OCI-LY7 (cell line): ENCODE results near the gene FOXA2. TPM values are rescaled to one million over a fixed set of nuclear protein-coding genes. Genes with fewer than 3 reads are reported as not detected.

Source experiments
- BruUV-seq: library from RNA; stranded (reverse); fragments of 400-500 nt; replicated peaks from 2 replicates; lab custom pipeline; 2021; lab: Mats Ljungman, UMichigan
- CTCF ChIA-PET: fragments of 300-600 bp; sonication (Branson Sonifier 250); formaldehyde crosslinking; loops from one replicate; lab custom pipeline; 2022; ENCODE audit warnings: antibody characterized with exemption; ENCODE audit not compliant: unreplicated experiment; lab: Charles Lee
- POLR2A ChIA-PET: fragments of 300-600 bp; sonication (Branson Sonifier 250); formaldehyde crosslinking; loops from one replicate; lab custom pipeline; 2022; ENCODE audit warnings: antibody characterized with exemption; lab: Charles Lee
- DNase-seq: peaks from one replicate; pipeline ENCODE4 v3.0.0-alpha.2; 2015; ENCODE audit warnings: low spot score
- H2AFZ ChIP-seq: fragments of 200-600 bp; sonication (generic), shearing (Covaris generic); 2 replicates; pipeline ENCODE4 v1.6.1; 2014; ENCODE audit warnings: mild to moderate bottlenecking, antibody characterized with exemption, low read length, moderate library complexity
- H3K27ac ChIP-seq: fragments of 200-600 bp; sonication (generic); 2 replicates; pipeline ENCODE4 v1.5.1; 2014; ENCODE audit warnings: mixed run types, low read depth, mild to moderate bottlenecking, moderate library complexity, low read length, inconsistent platforms; ENCODE audit not compliant: poor library complexity, severe bottlenecking
- H3K36me3 ChIP-seq: fragments of 200-600 bp; sonication (generic); 2 replicates; pipeline ENCODE4 v1.6.1; 2014; ENCODE audit warnings: mild to moderate bottlenecking, antibody characterized with exemption, low read length, moderate library complexity, mixed read lengths; ENCODE audit not compliant: insufficient read depth
- H3K4me1 ChIP-seq: fragments of 200-600 bp; sonication (generic); 2 replicates; pipeline ENCODE4 v1.5.1; 2014; ENCODE audit warnings: mild to moderate bottlenecking, low read length; ENCODE audit not compliant: insufficient read depth, poor library complexity, severe bottlenecking
- H3K4me2 ChIP-seq: fragments of 200-600 bp; sonication (generic); 2 replicates; pipeline ENCODE4 v1.6.1; 2014; ENCODE audit warnings: mild to moderate bottlenecking, low read length
- H3K4me3 ChIP-seq: fragments of 200-600 bp; sonication (generic); 2 replicates; pipeline ENCODE4 v1.5.1; 2014; ENCODE audit warnings: mild to moderate bottlenecking, low read depth, low read length; ENCODE audit not compliant: poor library complexity, severe bottlenecking
- H3K79me2 ChIP-seq: fragments of 200-600 bp; sonication (generic); 2 replicates; pipeline ENCODE4 v1.6.1; 2016; ENCODE audit warnings: low read depth, mild to moderate bottlenecking, low read length, moderate library complexity, mixed read lengths; ENCODE audit not compliant: insufficient read depth
- H3K9me2 ChIP-seq: fragments of 200-600 bp; sonication (generic); 2 replicates; pipeline ENCODE4 v1.6.1; 2016; ENCODE audit warnings: mild to moderate bottlenecking, low read length, mixed read lengths; ENCODE audit not compliant: insufficient read depth
- H3K9me3 ChIP-seq: fragments of 200-600 bp; sonication (generic); 2 replicates; pipeline ENCODE4 v1.6.1; 2014; ENCODE audit warnings: mild to moderate bottlenecking, mixed run types, low read length, mixed read lengths
- H4K20me1 ChIP-seq: fragments of 200-600 bp; sonication (generic); 2 replicates; pipeline ENCODE4 v1.6.1; 2014; ENCODE audit warnings: mild to moderate bottlenecking, antibody characterized with exemption, low read length, moderate library complexity, mixed read lengths; ENCODE audit not compliant: insufficient read depth
- CTCF ChIP-seq: fragments of 200-600 bp; sonication (generic); conservative IDR thresholded peaks from 2 replicates; pipeline ENCODE4 v1.5.1; 2014; ENCODE audit warnings: mild to moderate bottlenecking, antibody characterized with exemption, low read length, moderate library complexity, mixed read lengths
- EZH2phosphoT487 ChIP-seq: fragments of 200-600 bp; sonication (generic); IDR thresholded peaks from 2 replicates; pipeline ENCODE4 v1.6.1; 2018; ENCODE audit warnings: low read depth, borderline replicate concordance, mild to moderate bottlenecking, mixed run types, antibody characterized with exemption, low read length, moderate library complexity, mixed read lengths
- intact Hi-C: fragments of 100-400 bp; cut with micrococcal nuclease; formaldehyde crosslinking; loops from one replicate; pipeline ENCODE4 v1.10.0; 2022; ENCODE audit not compliant: unreplicated experiment
- total RNA-seq, 2 experiments: library from RNA; depleted of rRNA in 1 of 2; stranded (reverse); fragments of >200 nt in 1 of 2; shearing (Covaris generic) in 1 of 2; gene quantifications; 2 replicates each; pipeline ENCODE4 v1.2.3, GENCODE V29; 2014 to 2022

FOXA2 gene
- total RNA-seq, 2 experiments from 2014 or later = not detected

- no peak for DNase-seq
- Histone ChIP-seq H2AFZ (no peak overlapping the region), H3K9me2 (no peaks in the 10 kb centered on the region), H4K20me1 (no peaks in the 10 kb centered on the region), H3K36me3 (no peaks in the 10 kb centered on the region), H3K27ac (no peak overlapping the region), H3K4me2 (no peak overlapping the region), H3K79me2 (no peaks in the 10 kb centered on the region), H3K4me3 (no peak overlapping the region), H3K9me3 (no peaks in the 10 kb centered on the region), H3K4me1 (no peaks in the 10 kb centered on the region)
- intact Hi-C loops = no loop called here
- no peak for TF ChIP-seq EZH2phosphoT487
- TF ChIP-seq CTCF = no peak
- no TSS peak for BruUV-seq
- CTCF ChIA-PET = no interaction called here
- POLR2A ChIA-PET = no interaction called here
These were observed 16.2 kb downstream of the FOXA2 start for GRCh38 chr20:22567944-22568871.

DNA sequence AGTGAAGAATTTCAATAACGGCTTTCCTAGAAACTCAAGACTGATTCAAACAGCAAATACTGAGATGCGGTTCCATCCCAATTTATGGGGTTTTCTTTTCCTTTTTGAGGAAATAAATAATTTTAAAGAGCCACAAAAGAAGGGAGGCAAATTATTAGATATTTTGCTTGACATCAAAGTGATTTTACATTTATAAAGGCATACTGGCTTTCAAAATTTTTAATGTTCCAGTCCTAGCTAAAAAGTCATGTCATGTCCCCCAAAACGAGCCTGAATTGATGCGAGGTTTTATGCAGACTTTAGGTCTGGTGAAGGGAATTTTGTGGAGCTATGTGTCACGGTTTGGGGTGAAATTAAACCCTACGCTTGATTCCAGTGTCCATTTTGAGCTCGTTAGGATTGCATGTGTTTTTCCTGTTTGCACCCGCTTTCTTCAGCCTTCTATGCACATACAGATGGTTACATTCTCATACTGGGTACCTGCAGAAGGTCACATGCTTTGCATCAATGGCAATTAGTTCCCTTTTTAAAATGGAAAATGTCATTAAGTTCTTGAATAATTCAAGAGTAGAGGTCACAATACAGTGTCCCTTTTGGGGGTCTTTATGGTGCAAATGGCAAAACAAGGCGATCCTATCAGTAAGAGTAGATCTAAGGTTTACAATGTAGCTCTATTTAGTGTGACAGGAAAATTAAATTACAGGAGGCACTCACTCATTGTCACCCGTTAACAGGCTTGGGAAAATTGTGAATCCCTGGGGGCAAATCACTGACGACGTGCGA lies 17.3 kb downstream of the FOXA2 start:
- ChIA-PET CTCF (no interaction called here), POLR2A (interaction anchor here (0.6 kb wide), 1 partner anchor 1539 kb away, joined by 6 read pairs; no protein-coding TSS in a partner anchor)
- no peaks in the 10 kb centered on the region for H3K36me3 ChIP-seq

More for the DNA sequence above, 17.3 kb downstream of the FOXA2 start:
- Histone ChIP-seq H2AFZ (no peak overlapping the region), H3K27ac (no peak overlapping the region), H3K79me2 (no peaks in the 10 kb centered on the region), H3K9me2 (no peaks in the 10 kb centered on the region), H3K4me2 (no peak overlapping the region), H3K9me3 (no peaks in the 10 kb centered on the region), H4K20me1 (no peaks in the 10 kb centered on the region), H3K4me1 (no peaks in the 10 kb centered on the region), H3K4me3 (no peak overlapping the region)
- no TSS peak for BruUV-seq
- TF ChIP-seq CTCF (no peak), EZH2phosphoT487 (no peak)
- no peak for DNase-seq
- intact Hi-C loops = no loop called here
